ENCODE measurements around the gene CD63.

DNA sequence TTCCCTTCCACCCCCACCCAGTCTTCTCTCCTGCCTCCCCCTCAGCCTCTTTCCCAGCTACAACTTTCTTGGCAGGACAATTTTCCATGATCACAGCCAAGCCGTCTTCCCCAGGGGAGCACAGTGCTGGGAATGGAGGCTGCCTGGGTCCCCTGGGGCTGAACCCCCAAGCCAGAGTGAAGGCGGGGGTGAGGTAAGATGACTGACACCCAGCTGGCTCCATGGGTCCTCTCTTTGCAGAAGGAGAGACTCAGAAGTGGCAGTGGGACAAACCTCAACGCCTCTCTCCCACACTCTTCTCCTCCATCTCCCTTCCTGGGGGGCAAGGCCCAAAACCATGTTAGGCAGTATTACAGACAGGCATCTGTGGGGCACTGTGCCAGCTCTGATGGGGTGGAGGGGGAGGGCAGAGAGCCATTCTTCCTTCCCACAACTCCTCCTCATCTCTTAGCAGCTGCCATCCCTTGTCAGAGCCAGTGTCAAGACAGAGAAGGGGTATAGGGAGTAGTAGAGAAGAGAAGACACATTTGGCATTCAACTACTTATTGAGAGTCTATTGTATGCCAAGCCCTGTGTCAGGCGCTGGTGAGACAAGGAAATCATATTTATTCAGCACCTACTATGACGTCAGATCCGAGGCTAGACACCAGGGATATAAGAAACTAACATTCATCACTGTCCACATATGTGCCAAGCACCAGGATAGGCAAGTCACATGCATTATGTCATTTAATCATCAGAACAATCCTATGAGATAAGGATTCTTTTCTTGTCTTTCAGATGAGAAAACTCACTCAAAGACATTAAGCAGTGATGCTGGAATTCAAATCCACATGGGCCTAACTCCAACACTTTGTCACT lies 24.7 kb downstream of the CD63 start:
- TF ChIP-seq, protein P1, sequence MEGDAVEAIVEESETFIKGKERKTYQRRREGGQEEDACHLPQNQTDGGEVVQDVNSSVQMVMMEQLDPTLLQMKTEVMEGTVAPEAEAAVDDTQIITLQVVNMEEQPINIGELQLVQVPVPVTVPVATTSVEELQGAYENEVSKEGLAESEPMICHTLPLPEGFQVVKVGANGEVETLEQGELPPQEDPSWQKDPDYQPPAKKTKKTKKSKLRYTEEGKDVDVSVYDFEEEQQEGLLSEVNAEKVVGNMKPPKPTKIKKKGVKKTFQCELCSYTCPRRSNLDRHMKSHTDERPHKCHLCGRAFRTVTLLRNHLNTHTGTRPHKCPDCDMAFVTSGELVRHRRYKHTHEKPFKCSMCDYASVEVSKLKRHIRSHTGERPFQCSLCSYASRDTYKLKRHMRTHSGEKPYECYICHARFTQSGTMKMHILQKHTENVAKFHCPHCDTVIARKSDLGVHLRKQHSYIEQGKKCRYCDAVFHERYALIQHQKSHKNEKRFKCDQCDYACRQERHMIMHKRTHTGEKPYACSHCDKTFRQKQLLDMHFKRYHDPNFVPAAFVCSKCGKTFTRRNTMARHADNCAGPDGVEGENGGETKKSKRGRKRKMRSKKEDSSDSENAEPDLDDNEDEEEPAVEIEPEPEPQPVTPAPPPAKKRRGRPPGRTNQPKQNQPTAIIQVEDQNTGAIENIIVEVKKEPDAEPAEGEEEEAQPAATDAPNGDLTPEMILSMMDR (IDR thresholded peaks at IDR 0.05; ENCODE audit: low read length) = no peak
- TF ChIP-seq EZH2 (IDR thresholded peaks at IDR 0.05; ENCODE audit: borderline replicate concordance, low read length) = no peak
